Measurements from ENCODE around the gene TBC1D2B. TPM values are rescaled to one million over a fixed set of nuclear protein-coding genes. Genes with fewer than 3 reads are reported as not detected.
A peak's percentile ranks its signal among the peaks of the same experiment; 100 is the strongest.

The TBC1D2B gene
- total RNA-seq, 1 experiment from 2014 or later = 17.6 TPM

DNA sequence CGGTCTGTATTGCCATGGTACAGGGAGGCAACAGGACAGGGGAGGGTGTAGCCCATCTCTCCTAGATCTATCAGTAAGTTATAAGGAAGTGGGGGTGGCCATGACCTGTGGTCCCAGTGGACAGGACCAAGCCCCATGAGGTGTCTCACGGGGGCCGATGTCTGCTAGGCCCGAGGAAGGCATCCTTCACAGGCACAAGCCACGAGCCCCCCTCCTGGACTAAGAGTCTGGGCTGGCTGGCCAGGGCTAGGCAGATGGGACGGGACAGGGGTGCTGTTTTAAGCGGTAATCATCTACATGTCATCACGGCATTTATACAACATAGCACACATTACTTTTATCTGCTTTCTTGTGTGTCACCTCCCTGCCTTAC is 2.6 kb upstream of the TBC1D2B start:
- no peak overlapping the region for H2BK20ac ChIP-seq (ENCODE audit: low read depth, low read length, poor library complexity, severe bottlenecking)
- H3K27me3 ChIP-seq (ENCODE audit: insufficient read depth, low read length) = no peaks in the 10 kb centered on the region
- no CpG with 5 or more reads among the region's 8 CpGs for WGBS (ENCODE audit: extremely low coverage, insufficient read length, low lambda C conversion rate)
- H2BK15ac ChIP-seq (ENCODE audit: low read depth, low read length) = no peak overlapping the region
- no peak overlapping the region for H2AFZ ChIP-seq (ENCODE audit: low read length)
- Mint-ChIP-seq H3K27me3 (ENCODE audit: low read depth) (peaks cover 2% of the 10 kb centered on the region), H3K27ac (peak overlapping the region in 1 of 3 experiments; percentile 68; a peak in 1 of 7 replicates), H3K4me3 (no peak overlapping the region), H3K4me1 (peaks cover 14 to 18% of the 10 kb centered on the region in 2 experiments), H3K36me3 (ENCODE audit: insufficient read depth in 1 of 3, low read depth in 3 of 3) (no peaks in the 10 kb centered on the region), H3K9me3 (no peaks in the 10 kb centered on the region)
- no peak overlapping the region for H3K9ac ChIP-seq (ENCODE audit: extremely low read depth, insufficient read length, low read length)
- H4K8ac ChIP-seq (replicated peaks; ENCODE audit: insufficient read length, low read depth, low read length) = no peak overlapping the region
- H2BK12ac ChIP-seq (ENCODE audit: insufficient read length, low read depth, low read length) = no peak overlapping the region
- DNase-seq = no peak
- no peak overlapping the region for H3K4me2 ChIP-seq (ENCODE audit: insufficient read depth, insufficient read length, low read length)
- no peaks in the 10 kb centered on the region for H4K20me1 ChIP-seq (ENCODE audit: control insufficient read depth, insufficient read depth, insufficient read length)
- H3K79me1 ChIP-seq (ENCODE audit: insufficient read depth, low read depth, low read length, poor library complexity, severe bottlenecking) = no peaks in the 10 kb centered on the region
- H3K27ac ChIP-seq (ENCODE audit: insufficient read length, low read depth, low read length) = no peak overlapping the region
- H3K9me3 ChIP-seq (ENCODE audit: control insufficient read depth, low read depth, low read length) = no peaks in the 10 kb centered on the region
- no peak overlapping the region for H3T11ph ChIP-seq (ENCODE audit: low read length)
- H2AK5ac ChIP-seq (ENCODE audit: insufficient read length, low read length) = no peak overlapping the region
- H3K18ac ChIP-seq (ENCODE audit: insufficient read length, low read depth, low read length) = no peak overlapping the region
- no peak overlapping the region for H3K56ac ChIP-seq (ENCODE audit: insufficient read length, low read depth, low read length)
- H4K91ac ChIP-seq (ENCODE audit: insufficient read length, low read depth, low read length) = no peak overlapping the region
- no peak overlapping the region for H3K4ac ChIP-seq (ENCODE audit: low read depth, low read length)
- no peak overlapping the region for H3K14ac ChIP-seq (ENCODE audit: insufficient read depth, low read length)
- H2BK120ac ChIP-seq (ENCODE audit: low read depth, low read length, poor library complexity, severe bottlenecking) = no peak overlapping the region
- peaks cover 3% of the 10 kb centered on the region for H3K23me2 ChIP-seq (ENCODE audit: insufficient read length, low read depth, low read length, poor library complexity, severe bottlenecking)
- H3K79me2 ChIP-seq (ENCODE audit: insufficient read depth, low read length) = no peaks in the 10 kb centered on the region
- H3K23ac ChIP-seq (ENCODE audit: insufficient read length, low read depth, low read length) = no peak overlapping the region
- no peak for TF ChIP-seq CTCF (conservative IDR thresholded peaks at IDR 0.05)
- peaks cover 2% of the 10 kb centered on the region; the same call in 1 of the 2 replicates for H3K4me1 ChIP-seq (ENCODE audit: insufficient read depth, low read length)
- H2BK5ac ChIP-seq (ENCODE audit: insufficient read length, low read length) = no peak overlapping the region
- H4K5ac ChIP-seq (ENCODE audit: insufficient read length, low read depth, low read length) = no peak overlapping the region

Data from H9 (cell line).